NCI-H2171 treated with DMSO at 0.1 percent for 48 hours (cell line): ENCODE data around the gene FA2H.

ENCODE experiments used
- DNase-seq: peaks from one replicate; lab custom pipeline; 2025; lab: John Stamatoyannopoulos, UW

The FA2H gene

GRCh38 chr16:74743668-74744299 lies 30.8 kb downstream of the FA2H start:
- peak; percentile 95 for DNase-seq

DNA sequence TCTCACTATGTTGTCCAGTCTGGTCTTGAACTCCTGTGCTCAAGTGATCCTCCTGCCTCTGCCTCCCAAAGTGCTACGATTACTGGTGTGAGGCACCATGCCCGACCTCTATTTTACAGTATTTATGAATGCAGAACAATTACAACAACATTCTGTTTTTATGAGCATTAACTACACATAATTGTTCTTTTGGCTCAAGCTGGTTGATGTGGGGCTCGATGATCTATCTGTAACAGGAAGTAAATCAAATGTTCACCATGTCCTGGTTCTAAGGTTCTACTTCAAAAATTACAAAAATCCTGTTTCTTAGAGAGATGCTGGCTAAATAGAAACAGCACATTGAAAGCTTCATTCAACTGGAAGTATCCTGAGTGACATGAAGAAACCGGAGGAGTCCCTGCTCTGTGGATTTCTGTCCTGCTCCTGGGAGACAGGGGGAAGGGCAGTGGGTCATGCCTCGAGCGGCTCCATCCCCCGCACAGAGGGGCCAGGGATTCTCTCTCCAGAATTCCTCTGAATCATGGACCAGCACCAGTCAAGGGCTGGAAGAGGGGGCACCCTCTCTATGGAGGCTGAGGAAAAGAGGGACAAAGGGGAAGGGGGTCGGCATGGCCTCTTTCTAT lies 31.5 kb downstream of the FA2H start:
- DNase-seq = peak; percentile 26

DNA sequence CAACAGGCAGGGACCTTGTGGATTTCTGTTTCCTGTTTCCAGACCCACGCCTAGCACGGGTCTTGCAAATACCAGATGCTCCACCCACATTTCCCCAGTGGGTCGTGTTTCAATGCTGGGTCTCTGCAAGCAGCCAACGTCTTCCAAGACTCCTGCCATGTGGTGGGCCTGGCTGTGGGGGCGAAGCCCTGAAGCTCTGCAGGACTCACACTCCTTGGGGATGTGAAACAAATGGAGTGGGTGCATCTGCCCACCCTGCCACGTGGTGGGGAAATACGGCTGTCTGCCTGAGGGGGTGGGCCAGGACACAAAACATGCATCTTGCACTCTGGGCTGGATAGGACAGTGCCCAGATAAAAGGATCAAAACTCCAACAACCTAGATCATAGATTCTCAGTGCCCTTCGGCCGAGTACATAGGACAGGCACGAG lies 32.6 kb downstream of the FA2H start:
- DNase-seq = peak; percentile 41

GRCh38 chr16:74740795-74741304 lies 33.8 kb downstream of the FA2H start:
- no peak for DNase-seq

- DNase-seq = no peak
Measured at GRCh38 chr16:74739275-74739674, 35.3 kb downstream of the FA2H start.

DNA sequence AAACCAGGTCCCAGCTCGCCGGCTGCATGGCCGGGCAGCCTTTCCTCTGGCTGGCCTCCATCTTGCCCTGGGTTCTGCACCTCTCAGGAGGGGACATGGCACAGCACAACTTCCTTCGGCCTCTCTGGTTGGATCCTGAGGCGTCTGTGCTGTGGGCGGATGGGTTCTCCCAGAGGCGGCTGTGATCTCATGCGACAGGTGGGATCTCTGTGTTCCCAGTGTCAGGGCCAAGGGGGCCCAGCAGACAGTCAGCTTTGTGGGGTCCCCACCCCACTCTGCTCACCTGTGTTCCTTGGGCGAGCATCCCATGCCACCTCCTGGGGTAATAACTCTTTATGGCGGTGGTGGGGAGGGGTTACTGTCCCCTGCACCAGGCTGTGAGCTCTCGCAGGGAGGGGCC lies 35.8 kb downstream of the FA2H start:
- no peak for DNase-seq

- no peak for DNase-seq
Measured at GRCh38 chr16:74738113-74738541, 36.5 kb downstream of the FA2H start.

- DNase-seq = no peak
Measured at GRCh38 chr16:74737521-74737920, 37.1 kb downstream of the FA2H start.

- no peak for DNase-seq
Measured at GRCh38 chr16:74736531-74737157, 38.0 kb downstream of the FA2H start.

GRCh38 chr16:74735554-74735953 lies 39.1 kb downstream of the FA2H start:
- no peak for DNase-seq

GRCh38 chr16:74735162-74735452 lies 39.5 kb downstream of the FA2H start:
- no peak for DNase-seq

DNA sequence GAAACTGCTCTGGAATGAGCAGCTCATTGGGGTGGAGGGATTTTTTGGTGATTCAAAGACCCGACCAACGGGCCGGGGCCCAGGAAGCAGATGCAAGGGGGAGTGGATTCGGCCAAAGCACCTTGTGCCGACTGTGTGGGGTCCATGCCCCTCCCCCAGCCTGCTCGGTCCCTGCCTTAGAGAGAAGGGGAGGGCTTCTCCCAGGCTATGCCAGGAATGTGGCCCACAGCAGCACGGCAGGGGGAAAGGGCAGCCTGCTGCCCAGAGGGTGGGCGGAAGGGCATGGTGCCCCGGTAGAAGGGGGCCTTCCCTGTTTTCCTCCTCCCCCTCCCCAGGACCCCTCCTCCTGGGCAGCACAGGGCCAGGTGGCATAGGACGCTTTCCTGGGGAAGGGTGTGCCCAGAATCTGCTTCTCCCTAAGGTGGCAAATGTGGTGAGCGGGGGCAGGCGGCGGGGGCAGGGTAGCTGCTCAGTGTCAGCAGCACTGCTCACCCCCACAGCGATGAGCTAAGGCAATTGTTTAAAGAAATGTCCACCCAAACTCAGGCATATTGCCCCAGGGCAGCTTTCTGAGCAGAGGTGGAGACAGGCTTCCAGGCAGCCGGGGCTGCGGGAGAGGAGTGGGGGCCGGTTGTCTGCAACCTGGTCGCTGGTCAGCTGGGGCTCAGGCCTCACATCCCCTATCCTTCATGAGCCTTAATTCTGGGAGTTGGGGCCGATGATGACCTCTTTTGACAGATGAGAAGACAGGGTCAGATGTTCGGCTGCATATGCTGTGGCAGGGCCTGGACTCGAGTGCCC lies 40.1 kb downstream of the FA2H start:
- no peak for DNase-seq

DNA sequence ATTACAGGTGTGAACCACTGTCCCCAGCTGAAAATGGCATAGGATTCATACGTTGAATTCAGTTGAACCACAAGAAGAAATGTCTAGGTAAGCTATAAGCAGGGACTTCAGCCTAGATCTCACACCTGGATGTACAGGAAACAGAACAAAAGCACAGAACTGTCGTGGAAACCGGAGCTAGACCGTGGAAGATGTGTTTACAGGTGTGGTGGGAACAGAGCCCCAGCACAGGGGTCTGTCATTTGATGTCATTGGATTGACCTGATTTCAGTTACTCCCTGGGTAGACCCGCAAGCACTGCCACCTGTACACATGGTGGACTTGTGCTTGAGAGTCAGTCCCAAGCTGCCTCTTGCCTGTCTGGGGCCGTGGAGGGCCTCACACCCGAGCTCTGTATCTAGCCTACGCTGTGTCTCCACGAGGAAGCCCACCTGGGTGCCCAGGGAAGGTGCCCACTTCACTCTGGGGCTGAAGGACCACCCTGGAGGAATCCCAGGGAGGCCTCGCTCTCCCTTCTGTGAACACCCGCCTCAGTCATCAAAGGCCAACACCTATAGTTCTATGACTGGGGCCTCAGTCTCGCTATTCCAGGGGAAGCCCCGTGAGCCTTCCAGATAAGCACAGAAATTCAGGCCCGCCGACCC lies 41.8 kb downstream of the FA2H start:
- no peak for DNase-seq

- no peak for DNase-seq
Measured at GRCh38 chr16:74731853-74732477, 42.7 kb downstream of the FA2H start.

DNA sequence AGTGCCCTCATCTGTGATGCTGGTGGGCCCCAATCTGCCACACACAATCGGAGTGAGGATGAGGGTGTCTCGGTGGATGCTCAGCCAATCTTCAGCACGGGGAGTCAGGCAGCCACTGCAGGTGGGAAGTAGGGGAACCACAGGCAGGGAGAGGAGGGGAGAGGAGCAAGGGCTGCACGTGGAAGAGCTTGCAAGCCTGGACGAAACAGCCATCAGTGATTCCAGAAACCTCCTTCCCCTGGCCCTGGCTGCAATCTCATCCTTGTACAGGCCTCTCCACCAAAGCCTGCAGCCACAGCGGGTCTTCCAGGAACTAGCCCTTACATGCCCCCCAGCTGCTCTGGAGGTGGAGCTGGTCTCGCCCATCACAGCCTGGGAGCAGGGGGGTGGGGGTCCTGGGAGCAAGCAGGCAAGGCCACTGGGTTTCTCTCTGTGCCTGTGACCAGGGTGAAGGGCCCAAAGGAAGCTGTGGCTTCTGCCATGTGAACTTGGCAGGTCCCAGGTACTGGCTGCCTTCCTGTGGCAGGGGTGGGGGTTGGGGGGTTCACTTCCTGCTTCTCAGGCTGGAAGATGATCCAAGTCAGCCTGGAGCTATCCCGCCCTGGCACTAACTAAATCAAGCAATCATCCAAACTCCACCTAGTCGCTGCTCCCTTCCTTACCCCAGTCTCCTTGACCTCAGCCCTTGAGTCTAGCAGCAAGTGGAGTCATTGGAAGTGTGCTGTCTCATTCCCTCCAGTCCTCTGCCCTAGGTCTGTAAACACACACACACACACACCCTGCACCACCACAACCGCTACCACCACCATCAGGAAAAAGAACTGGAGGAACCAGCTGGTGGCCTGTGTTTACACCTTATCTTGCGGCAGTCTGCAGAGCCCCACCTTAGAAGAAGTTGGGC lies 44.6 kb downstream of the FA2H start:
- DNase-seq = no peak

DNA sequence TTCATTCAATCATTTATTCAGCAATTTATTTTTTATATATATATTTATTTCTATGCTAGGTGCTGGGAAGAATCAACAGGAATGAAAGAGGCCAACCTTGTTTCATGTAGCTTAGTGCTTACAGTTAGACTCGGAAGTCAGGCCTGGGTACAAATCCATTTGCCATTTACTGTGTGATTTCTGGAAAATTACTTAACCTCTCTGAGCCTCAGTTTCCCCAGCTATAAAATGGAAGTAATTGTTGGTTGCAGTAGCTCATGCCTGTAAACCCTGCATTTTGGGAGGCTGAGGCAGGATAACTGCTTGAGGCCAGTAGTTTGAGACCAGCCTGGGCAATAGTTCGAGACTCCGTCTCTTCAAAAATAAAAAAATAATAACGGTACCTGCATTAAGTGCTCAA lies 46.7 kb downstream of the FA2H start:
- DNase-seq = no peak

GRCh38 chr16:74726716-74727115 lies 47.9 kb downstream of the FA2H start:
- no peak for DNase-seq

DNA sequence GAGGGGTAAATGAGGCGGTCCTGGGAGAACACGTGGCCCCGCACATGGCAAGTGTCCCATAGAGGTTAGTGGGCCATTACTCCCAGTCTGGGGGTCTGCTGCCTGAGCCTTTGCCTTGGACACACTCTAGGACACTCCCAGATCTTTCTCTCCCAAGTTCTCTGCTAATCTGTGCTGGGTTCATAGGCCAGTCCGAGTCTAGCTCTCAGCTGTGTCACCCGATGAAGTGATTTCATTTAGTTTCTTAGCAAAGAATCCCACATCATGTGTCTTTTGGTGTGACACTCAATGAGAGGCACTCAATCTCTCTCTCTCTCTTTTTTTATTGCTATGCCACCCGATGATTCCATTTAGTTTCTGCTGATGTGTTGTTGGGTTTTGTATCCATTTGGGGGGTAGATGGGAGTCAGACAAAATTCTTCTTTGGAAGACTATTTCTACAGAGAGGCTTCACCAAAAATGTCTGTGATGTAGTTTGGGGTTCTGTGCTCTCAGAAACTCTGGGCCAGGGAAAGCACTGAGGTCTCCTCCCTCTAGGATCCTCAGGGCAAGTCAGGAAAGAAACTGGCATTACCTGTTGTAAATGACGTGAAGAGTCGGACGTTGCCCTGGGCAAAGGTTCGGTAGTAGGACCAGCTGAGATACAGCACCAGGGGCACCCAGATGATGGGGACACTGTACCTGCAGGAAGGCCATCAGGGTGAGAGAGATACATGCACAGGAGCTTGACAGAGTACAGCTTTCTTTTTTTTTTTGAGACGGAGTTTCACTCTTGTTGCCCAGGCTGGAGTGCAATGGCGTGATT lies 48.8 kb downstream of the FA2H start:
- no peak for DNase-seq

DNA sequence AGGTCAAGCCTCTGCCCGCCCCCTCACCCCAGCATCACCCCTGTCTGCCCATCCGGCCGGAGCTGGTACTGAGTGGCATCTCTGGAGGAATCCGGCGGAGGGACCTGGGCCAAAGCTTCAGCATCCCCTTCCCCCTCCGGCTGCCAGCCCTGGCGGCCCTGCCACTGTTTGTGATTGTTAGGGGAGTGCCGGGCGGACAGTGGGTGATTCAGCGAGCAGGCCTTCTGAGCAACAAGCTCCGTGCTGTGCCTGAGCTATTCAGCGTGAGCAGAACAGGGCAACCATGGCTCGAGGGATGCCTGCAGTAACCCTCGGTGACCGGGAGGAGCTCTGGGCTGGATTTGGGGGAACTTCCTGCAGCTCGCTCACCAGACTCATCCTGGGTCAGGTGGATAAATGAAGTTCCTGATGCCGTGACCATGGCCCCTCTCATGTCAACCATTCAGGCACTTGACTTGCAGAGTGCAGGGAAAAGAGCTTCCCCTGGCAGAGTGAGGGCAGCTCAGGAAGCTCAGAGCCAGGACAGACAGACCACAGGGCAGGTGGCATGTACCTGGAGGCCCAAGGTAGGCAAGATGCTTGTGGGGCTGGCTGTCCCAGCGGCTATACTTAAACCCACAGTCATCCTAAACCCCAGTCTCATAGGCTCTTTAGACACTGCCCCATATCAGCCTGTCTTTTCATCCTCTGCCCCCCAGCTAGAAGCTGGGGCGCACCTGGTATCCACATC lies 49.6 kb downstream of the FA2H start:
- no peak for DNase-seq
